K562 (cell line): ENCODE measurements around the gene CEACAM21. TPM values are rescaled to one million over a fixed set of nuclear protein-coding genes. Genes with fewer than 3 reads are reported as not detected.

ENCODE experiments used
- ATAC-seq: fragments of 200-7000 bp; cut with Tn5 transposase; 3 replicates; pipeline ENCODE4 v1.9.1; 2020; ENCODE audit warnings: moderate library complexity
- BruUV-seq: library from RNA; stranded (reverse); fragments of 400-500 nt; replicated peaks from 2 replicates; lab custom pipeline; 2021; lab: Mats Ljungman, UMichigan
- CTCF ChIA-PET: fragments of 300-600 bp; formaldehyde crosslinking; extraction: SDS; loops from one replicate; lab custom pipeline; 2021; ENCODE audit warnings: low intra/inter-chr PET ratio; lab: Yijun Ruan, JAX
- POLR2A ChIA-PET: fragments of 300-600, 350-650 bp; sonication (Branson Sonifier 250); formaldehyde crosslinking; extraction: SDS; loops from one replicate; lab custom pipeline; 2021; ENCODE audit warnings: antibody characterized with exemption, inconsistent platforms; lab: Yijun Ruan, JAX
- DNase-seq, 4 experiments: peaks; one replicate each; pipeline versions ENCODE4 v3.0.0 to v3.0.0-alpha.2; 2011 to 2018; ENCODE audit warnings: low spot score in 3 of 4, mixed read lengths in 3 of 4; ENCODE audit errors: extremely low read depth in 1 of 4
- FAIRE-seq: peaks from 2 replicates; lab custom pipeline; 2011; peaks lifted over from hg19 to GRCh38; lab: Jason Lieb, UNC
- H2AFZ ChIP-seq: 2 replicates; pipeline ENCODE4 v1.6.0; 2011; ENCODE audit warnings: low read depth, low read length, control low read depth, inconsistent platforms
- H3K27ac ChIP-seq: fragments of 200-600 bp; 3 replicates; pipeline ENCODE4 v1.8.0; 2011; ENCODE audit warnings: low read depth, mild to moderate bottlenecking, control low read depth, inconsistent platforms, low read length, moderate library complexity, mixed read lengths; ENCODE audit errors: extremely low read depth
- H3K27me3 ChIP-seq, 2 experiments: fragments of 300-600 bp in 1 of 2; 2 replicates in 1 of 2; 3 replicates in 1 of 2; pipeline versions ENCODE4 v1.6.0 to v1.8.0; 2011; ENCODE audit warnings: inconsistent platforms in 2 of 2, low read length in 2 of 2, mild to moderate bottlenecking in 1 of 2, mixed read lengths in 1 of 2, moderate library complexity in 1 of 2; ENCODE audit not compliant: control insufficient read depth in 2 of 2, insufficient read depth in 2 of 2
- H3K36me3 ChIP-seq: fragments of 300-600 bp; 3 replicates; pipeline ENCODE4 v1.8.0; 2011; ENCODE audit warnings: mild to moderate bottlenecking, low read length, inconsistent platforms; ENCODE audit not compliant: control insufficient read depth, insufficient read depth
- H3K4me1 ChIP-seq, 2 experiments: fragments of 200-600 bp in 1 of 2; replicated peaks in 1 of 2; 2 replicates in 1 of 2; 3 replicates in 1 of 2; pipeline versions ENCODE4 v1.5.1 to v1.8.0; 2011; ENCODE audit warnings: inconsistent platforms in 2 of 2, low read length in 2 of 2, mild to moderate bottlenecking in 1 of 2, mixed read lengths in 1 of 2, moderate library complexity in 1 of 2; ENCODE audit not compliant: control insufficient read depth in 2 of 2, insufficient read depth in 2 of 2
- H3K4me2 ChIP-seq: 2 replicates; pipeline ENCODE4 v1.6.1; 2011; ENCODE audit warnings: low read length, control low read depth, inconsistent platforms, mixed read lengths; ENCODE audit not compliant: insufficient read depth
- H3K4me3 ChIP-seq: fragments of 200-600 bp; sonication (generic), shearing (Covaris generic); 2 replicates; pipeline ENCODE4 v1.5.1; 2016; ENCODE audit warnings: control low read depth, inconsistent platforms
- H3K79me2 ChIP-seq: fragments of 200-600 bp; 3 replicates; pipeline ENCODE4 v1.8.0; 2011; ENCODE audit warnings: low read length, inconsistent platforms; ENCODE audit not compliant: control insufficient read depth, insufficient read depth
- H3K9ac ChIP-seq, 2 experiments: 2 replicates each; pipeline versions ENCODE4 v1.6.0 to v1.6.1; 2011; ENCODE audit warnings: low read depth in 2 of 2, low read length in 2 of 2, control low read depth in 1 of 2, inconsistent platforms in 1 of 2, mild to moderate bottlenecking in 1 of 2, mixed read lengths in 1 of 2; ENCODE audit not compliant: insufficient read depth in 1 of 2
- H3K9me1 ChIP-seq: one replicate; pipeline ENCODE4 v1.6.0; 2011; ENCODE audit warnings: inconsistent platforms, mild to moderate bottlenecking, low read length, moderate library complexity; ENCODE audit not compliant: control insufficient read depth, insufficient read depth
- H3K9me3 ChIP-seq: replicated peaks from 2 replicates; pipeline ENCODE4 v1.5.1; 2011; ENCODE audit warnings: low read depth, low read length, inconsistent platforms; ENCODE audit not compliant: control insufficient read depth, insufficient read depth
- H4K20me1 ChIP-seq: replicated peaks from 2 replicates; pipeline ENCODE4 v1.6.1; 2011; ENCODE audit warnings: low read length, inconsistent platforms, mixed read lengths; ENCODE audit not compliant: control insufficient read depth, insufficient read depth
- CCAR2 ChIP-seq: fragments of 200-400 bp; formaldehyde crosslinking; IDR thresholded peaks from 2 replicates; pipeline ENCODE4 v1.6.1; 2017; ENCODE audit warnings: mild to moderate bottlenecking, low read depth, low read length
- NRF1 ChIP-seq, 2 experiments: fragments of 450-650 bp; IDR thresholded peaks in 1 of 2; conservative IDR thresholded peaks in 1 of 2; 2 replicates each; pipeline ENCODE4 v1.6.1; 2014; ENCODE audit warnings: mild to moderate bottlenecking in 2 of 2
- ZFPM2 ChIP-seq: fragments of 250-450 bp; sonication (Bioruptor Pico); IDR thresholded peaks from 2 replicates; pipeline ENCODE4 v1.5.1; 2022; ENCODE audit warnings: mild to moderate bottlenecking
- WGBS: fragments of 100-300 bp; shearing (Covaris generic); methylation state at CpG from one replicate; pipeline ENCODE4 v1.1.6; 2016; ENCODE audit warnings: low coverage, mixed read lengths; ENCODE audit not compliant: insufficient coverage; ENCODE audit errors: missing lambda C conversion rate; 5-methylcytosine and 5-hydroxymethylcytosine counted together
- in situ Hi-C: fragments of 300-500 bp; cut with MboI; formaldehyde crosslinking; loops from 4 replicates; pipeline ENCODE4 v1.15.0; 2018; ENCODE audit warnings: inconsistent platforms, mixed read lengths
- intact Hi-C: fragments of 100-400 bp; cut with micrococcal nuclease; formaldehyde crosslinking; loops from 2 replicates; pipeline ENCODE4 v1.14.2; 2022
- polyA plus RNA-seq, 8 experiments: library from polyadenylated mRNA; depleted of rRNA in 4 of 8; stranded (reverse) in 5 of 8; unstranded in 3 of 8; fragments of >200 nt; fragmentation: Nextera tagmentation in 2 of 8; fragmentation: Illumina TruSeq in 1 of 8; extraction: Ambion mirVana in 2 of 8; extraction: Trizol in 1 of 8; gene quantifications; 2 replicates each; pipeline versions ENCODE4 v1.2.1 to v1.2.3, GENCODE V29; 2011 to 2014; ENCODE audit warnings: inconsistent platforms in 1 of 8, missing spikeins in 1 of 8
- total RNA-seq, 7 experiments: library from RNA; depleted of rRNA in 6 of 7; stranded (reverse); fragments of >200 nt in 6 of 7; fragmentation: Illumina TruSeq in 2 of 7; extraction: Trizol in 2 of 7; gene quantifications; 2 replicates each; pipeline versions ENCODE4 v1.2.1 to v1.2.3, GENCODE V29; 2011 to 2021; ENCODE audit warnings: low replicate concordance in 1 of 7
- TF ChIP-seq, protein P1 (sequence below): fragments of 250-450 bp; sonication (Bioruptor Pico); IDR thresholded peaks from 2 replicates; pipeline ENCODE4 v1.4.0; 2020; ENCODE audit warnings: mild to moderate bottlenecking, moderate library complexity
- TF ChIP-seq, protein P2 (sequence below): sonication (generic); formaldehyde crosslinking; IDR thresholded peaks from 2 replicates; pipeline ENCODE4 v1.5.0; 2020; ENCODE audit warnings: missing genetic modification reagents

CEACAM21 gene
- total and polyA plus RNA-seq, 9 of the 15 experiments (the other 6 are each of a cell fraction or from before 2014, with no cell fraction given): 0.06 to 0.40 (median 0.18) TPM; not detected in 1

DNA sequence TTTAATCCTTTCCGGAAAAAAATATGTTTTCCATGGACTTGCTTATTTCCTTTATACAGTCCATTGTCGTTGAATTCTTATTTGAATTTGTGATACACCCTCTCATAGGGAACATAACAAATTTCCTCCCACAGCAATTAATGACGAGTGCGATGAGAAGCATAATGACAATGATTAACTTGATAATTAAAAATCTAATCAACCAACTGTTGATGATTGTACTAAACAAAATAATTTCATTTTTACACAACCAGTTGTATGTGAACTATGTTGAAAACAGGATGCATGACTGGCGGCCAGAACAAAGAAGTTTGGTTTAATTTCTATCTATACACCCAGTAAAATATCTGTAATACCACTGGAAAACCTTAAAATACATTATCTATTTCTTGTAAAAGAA is 26.1 kb upstream of the CEACAM21 start:
- in situ Hi-C loops: loop anchor here (25.0 kb wide), 1 partner anchor 238 kb away; the partner anchor contains the start of gene CCDC97
- no peak for ATAC-seq
- no peak for DNase-seq
- no peaks in the 10 kb centered on the region for H4K20me1 ChIP-seq
- no peak for FAIRE-seq
- no peaks in the 10 kb centered on the region for H3K36me3 ChIP-seq
- H3K9ac ChIP-seq: no peak overlapping the region
- no peaks in the 10 kb centered on the region for H3K9me1 ChIP-seq
- H3K4me1 ChIP-seq: peaks cover 0 to 3% of the 10 kb centered on the region in 2 experiments; a peak in 3 of 5 replicates
- no TSS peak for BruUV-seq
- POLR2A ChIA-PET: no interaction called here
- no peak overlapping the region for H2AFZ ChIP-seq
- 24% methylated on average over 5 of the region's 5 CpGs for WGBS
- no peaks in the 10 kb centered on the region; a peak in 2 of 5 replicates for H3K27me3 ChIP-seq
- H3K27ac ChIP-seq: no peak overlapping the region
- intact Hi-C loops: no loop called here
- H3K4me2 ChIP-seq: no peak overlapping the region
- H3K9me3 ChIP-seq: no peaks in the 10 kb centered on the region
- CTCF ChIA-PET: no interaction called here
- no peaks in the 10 kb centered on the region for H3K79me2 ChIP-seq
- TF ChIP-seq, protein P1, sequence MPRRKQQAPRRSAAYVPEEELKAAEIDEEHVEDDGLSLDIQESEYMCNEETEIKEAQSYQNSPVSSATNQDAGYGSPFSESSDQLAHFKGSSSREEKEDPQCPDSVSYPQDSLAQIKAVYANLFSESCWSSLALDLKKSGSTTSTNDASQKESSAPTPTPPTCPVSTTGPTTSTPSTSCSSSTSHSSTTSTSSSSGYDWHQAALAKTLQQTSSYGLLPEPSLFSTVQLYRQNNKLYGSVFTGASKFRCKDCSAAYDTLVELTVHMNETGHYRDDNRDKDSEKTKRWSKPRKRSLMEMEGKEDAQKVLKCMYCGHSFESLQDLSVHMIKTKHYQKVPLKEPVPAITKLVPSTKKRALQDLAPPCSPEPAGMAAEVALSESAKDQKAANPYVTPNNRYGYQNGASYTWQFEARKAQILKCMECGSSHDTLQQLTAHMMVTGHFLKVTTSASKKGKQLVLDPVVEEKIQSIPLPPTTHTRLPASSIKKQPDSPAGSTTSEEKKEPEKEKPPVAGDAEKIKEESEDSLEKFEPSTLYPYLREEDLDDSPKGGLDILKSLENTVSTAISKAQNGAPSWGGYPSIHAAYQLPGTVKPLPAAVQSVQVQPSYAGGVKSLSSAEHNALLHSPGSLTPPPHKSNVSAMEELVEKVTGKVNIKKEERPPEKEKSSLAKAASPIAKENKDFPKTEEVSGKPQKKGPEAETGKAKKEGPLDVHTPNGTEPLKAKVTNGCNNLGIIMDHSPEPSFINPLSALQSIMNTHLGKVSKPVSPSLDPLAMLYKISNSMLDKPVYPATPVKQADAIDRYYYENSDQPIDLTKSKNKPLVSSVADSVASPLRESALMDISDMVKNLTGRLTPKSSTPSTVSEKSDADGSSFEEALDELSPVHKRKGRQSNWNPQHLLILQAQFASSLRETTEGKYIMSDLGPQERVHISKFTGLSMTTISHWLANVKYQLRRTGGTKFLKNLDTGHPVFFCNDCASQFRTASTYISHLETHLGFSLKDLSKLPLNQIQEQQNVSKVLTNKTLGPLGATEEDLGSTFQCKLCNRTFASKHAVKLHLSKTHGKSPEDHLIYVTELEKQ (CRISPR knock-in tag): no peak
- TF ChIP-seq NRF1 (conservative IDR thresholded peaks at IDR 0.05 in 1 of 2, IDR thresholded peaks at IDR 0.05 in 1 of 2) (no peak), CCAR2 (no peak), ZFPM2 (CRISPR knock-in tag) (no peak)
- TF ChIP-seq, protein P2, sequence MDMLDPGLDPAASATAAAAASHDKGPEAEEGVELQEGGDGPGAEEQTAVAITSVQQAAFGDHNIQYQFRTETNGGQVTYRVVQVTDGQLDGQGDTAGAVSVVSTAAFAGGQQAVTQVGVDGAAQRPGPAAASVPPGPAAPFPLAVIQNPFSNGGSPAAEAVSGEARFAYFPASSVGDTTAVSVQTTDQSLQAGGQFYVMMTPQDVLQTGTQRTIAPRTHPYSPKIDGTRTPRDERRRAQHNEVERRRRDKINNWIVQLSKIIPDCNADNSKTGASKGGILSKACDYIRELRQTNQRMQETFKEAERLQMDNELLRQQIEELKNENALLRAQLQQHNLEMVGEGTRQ (CRISPR knock-in tag): no peak
- TF ChIP-seq, all 486 proteins: peak for 0
- H3K4me3 ChIP-seq: no peak overlapping the region
